DND-41 (cell line): Measurements from ENCODE around the gene CFAP92.

Source experiments
- CTCF ChIP-seq: IDR thresholded peaks from 2 replicates; pipeline ENCODE4 v1.5.1; 2012; ENCODE audit warnings: borderline replicate concordance, low read length, moderate library complexity, mild to moderate bottlenecking; ENCODE audit not compliant: poor library complexity, severe bottlenecking; ENCODE audit errors: extremely low read depth
- EZH2 ChIP-seq: IDR thresholded peaks from 3 replicates; pipeline ENCODE4 v1.6.1; 2012; ENCODE audit warnings: borderline replicate concordance, low read depth, mild to moderate bottlenecking, moderate library complexity, low read length, inconsistent platforms; ENCODE audit not compliant: severe bottlenecking

- TF ChIP-seq CTCF = no peak
- no peak for TF ChIP-seq EZH2
These were observed 119.2 kb downstream of the CFAP92 start for GRCh38 chr3:128874481-128875180.
